GM12865 (cell line): ENCODE measurements around the gene PCBP3.
A peak's percentile ranks its signal among the peaks of the same experiment; 100 is the strongest.
"Not testable (repeated sequence)": the region's sequence is repeated elsewhere in the genome, so short reads cannot be mapped to it uniquely, and the experiment has no call there.

Experiments
- DNase-seq: peaks from one replicate; pipeline ENCODE4 v3.0.0; 2010; ENCODE audit warnings: low read depth
- H3K4me3 ChIP-seq: 2 replicates; pipeline ENCODE4 v1.5.1; 2011; ENCODE audit warnings: mild to moderate bottlenecking, low read depth, low read length, control low read depth
- CTCF ChIP-seq: IDR thresholded peaks from 2 replicates; pipeline ENCODE4 v1.5.1; 2011; ENCODE audit warnings: low read length, control low read depth, low read depth, inconsistent platforms; ENCODE audit not compliant: insufficient read depth; ENCODE audit errors: missing control alignments

The PCBP3 gene

GRCh38 chr21:45885597-45885929 is 242.0 kb downstream of the PCBP3 start:
- no peak for DNase-seq
- H3K4me3 ChIP-seq: no peak overlapping the region
- TF ChIP-seq CTCF: no peak

- DNase-seq: peak; percentile 25
- H3K4me3 ChIP-seq: not testable (repeated sequence)
Observed at GRCh38 chr21:45885930-45886601, 242.5 kb downstream of the PCBP3 start.

- H3K4me3 ChIP-seq: no peak overlapping the region
- TF ChIP-seq CTCF: no peak
- DNase-seq: no peak
Observed at GRCh38 chr21:45886610-45887026, 243.1 kb downstream of the PCBP3 start.

DNA sequence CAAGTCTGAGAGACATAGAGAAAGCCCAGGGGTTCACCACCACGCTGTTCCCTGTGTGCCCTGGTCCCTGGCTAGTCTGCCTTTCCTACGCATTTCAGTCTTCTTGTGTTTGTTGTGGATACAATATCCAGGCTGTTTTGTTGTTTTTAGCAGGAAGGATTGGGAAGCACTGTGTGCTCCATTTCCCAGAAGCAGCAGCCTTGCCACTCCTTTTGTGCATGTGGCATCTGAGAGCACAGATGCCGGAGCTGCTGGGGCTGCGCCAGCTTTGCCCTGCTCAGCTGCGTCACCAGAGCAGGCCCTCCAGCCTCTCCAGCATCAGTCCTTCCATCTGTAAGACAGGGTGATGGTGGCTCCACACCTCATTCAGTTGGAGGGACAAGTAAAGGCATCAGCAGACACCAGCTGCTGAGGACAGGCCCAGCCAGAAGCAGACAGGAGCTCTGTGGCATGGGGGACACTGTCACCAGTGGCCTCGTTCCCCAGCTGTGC is 243.6 kb downstream of the PCBP3 start:
- H3K4me3 ChIP-seq: no peak overlapping the region
- no peak for DNase-seq
- TF ChIP-seq CTCF: no peak

GRCh38 chr21:45887788-45888187 is 244.3 kb downstream of the PCBP3 start:
- DNase-seq: no peak
- no peak for TF ChIP-seq CTCF
- no peak overlapping the region for H3K4me3 ChIP-seq

- no peak for DNase-seq
- no peak overlapping the region for H3K4me3 ChIP-seq
- TF ChIP-seq CTCF: no peak
Observed at GRCh38 chr21:45888386-45889009, 245.0 kb downstream of the PCBP3 start.

DNA sequence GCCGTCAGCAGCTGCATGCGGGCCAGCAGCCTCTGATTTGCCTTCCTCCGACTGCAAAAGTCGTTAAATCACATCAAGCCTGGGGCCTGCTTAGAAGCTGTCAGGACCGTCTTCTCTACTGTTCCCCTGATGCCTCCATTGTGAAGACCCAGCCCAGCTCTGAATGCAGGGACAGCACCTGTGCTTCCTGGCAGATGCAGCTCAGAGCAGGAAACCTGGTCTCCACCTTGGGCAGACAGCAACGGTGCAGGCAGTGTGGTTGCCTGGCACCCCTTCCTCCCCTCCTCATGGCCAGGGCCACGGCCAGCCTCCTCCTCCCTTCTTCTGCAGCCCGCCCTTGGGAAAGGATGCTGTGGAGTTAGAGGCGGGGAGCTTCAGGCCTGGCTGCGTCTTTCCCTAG is 245.7 kb downstream of the PCBP3 start:
- H3K4me3 ChIP-seq: no peak overlapping the region
- no peak for TF ChIP-seq CTCF
- no peak for DNase-seq
